Endothelial cell of umbilical vein (primary cell): ENCODE results near the gene HPS4. TPM values are rescaled to one million over a fixed set of nuclear protein-coding genes. Genes with fewer than 3 reads are reported as not detected.

ENCODE experiments used
- BruUV-seq: library from RNA; stranded (reverse); fragments of 400-500 nt; replicated peaks from 2 replicates; lab custom pipeline; 2021; lab: Mats Ljungman, UMichigan
- CTCF ChIA-PET: fragments of 300-600, 350-600 bp; sonication (Branson Sonifier 250); formaldehyde crosslinking; loops from one replicate; lab custom pipeline; 2021; ENCODE audit warnings: antibody characterized with exemption, inconsistent platforms; lab: Charles Lee
- POLR2A ChIA-PET: fragments of 300-600, 350-600 bp; sonication (Branson Sonifier 250); formaldehyde crosslinking; loops from one replicate; lab custom pipeline; 2021; ENCODE audit warnings: antibody characterized with exemption, inconsistent platforms; lab: Charles Lee
- DNase-seq: peaks from one replicate; pipeline ENCODE4 v3.0.0-alpha.2; 2011; ENCODE audit warnings: low read depth, low spot score
- FAIRE-seq: peaks from 2 replicates; lab custom pipeline; 2011; peaks lifted over from hg19 to GRCh38; lab: Jason Lieb, UNC
- H2AFZ ChIP-seq: 2 replicates; pipeline ENCODE4 v1.6.0; 2012; ENCODE audit warnings: low read depth, low read length, control low read depth, inconsistent platforms
- H3K27ac ChIP-seq: 2 replicates; pipeline ENCODE4 v1.5.1; 2011; ENCODE audit warnings: low read depth, mild to moderate bottlenecking, control low read depth, low read length, moderate library complexity; ENCODE audit not compliant: insufficient read depth
- H3K27me3 ChIP-seq, 2 experiments: 2 replicates each; pipeline versions ENCODE4 v1.6.0 to v1.6.1; 2011; ENCODE audit warnings: low read length in 2 of 2, mixed read lengths in 1 of 2; ENCODE audit not compliant: control insufficient read depth in 2 of 2, insufficient read depth in 2 of 2
- H3K36me3 ChIP-seq, 2 experiments: 2 replicates in 1 of 2; 3 replicates in 1 of 2; pipeline ENCODE4 v1.5.1; 2011; ENCODE audit warnings: low read length in 2 of 2, mild to moderate bottlenecking in 1 of 2, moderate library complexity in 1 of 2; ENCODE audit not compliant: control insufficient read depth in 2 of 2, insufficient read depth in 2 of 2; ENCODE audit errors: extremely low read depth in 1 of 2
- H3K4me1 ChIP-seq: 3 replicates; pipeline ENCODE4 v1.5.1; 2011; ENCODE audit warnings: mild to moderate bottlenecking, low read length; ENCODE audit not compliant: control insufficient read depth, insufficient read depth; ENCODE audit errors: extremely low read depth
- H3K4me2 ChIP-seq: 2 replicates; pipeline ENCODE4 v1.6.1; 2011; ENCODE audit warnings: low read length, control low read depth, mixed read lengths; ENCODE audit not compliant: insufficient read depth
- H3K4me3 ChIP-seq, 3 experiments: fragments of 200-600 bp in 1 of 3; sonication (generic), shearing (Covaris generic) in 1 of 3; replicated peaks in 1 of 3; 2 replicates each; pipeline ENCODE4 v1.5.1; 2011 to 2016; ENCODE audit warnings: control low read depth in 3 of 3, low read length in 3 of 3, mild to moderate bottlenecking in 2 of 3, inconsistent platforms in 1 of 3, low read depth in 1 of 3, moderate library complexity in 1 of 3; ENCODE audit not compliant: insufficient read depth in 1 of 3
- H3K79me2 ChIP-seq: 2 replicates; pipeline ENCODE4 v1.6.0; 2012; ENCODE audit warnings: low read length, inconsistent platforms; ENCODE audit not compliant: control insufficient read depth, insufficient read depth
- H3K9ac ChIP-seq: replicated peaks from 2 replicates; pipeline ENCODE3; 2011; ENCODE audit warnings: low read length, control low read depth; ENCODE audit not compliant: insufficient read depth; ENCODE audit errors: extremely low read depth
- H3K9me1 ChIP-seq: replicated peaks from 3 replicates; pipeline ENCODE4 v1.6.0; 2011; ENCODE audit warnings: mild to moderate bottlenecking, low read length; ENCODE audit not compliant: control insufficient read depth, insufficient read depth; ENCODE audit errors: extremely low read depth
- H3K9me3 ChIP-seq: replicated peaks from 2 replicates; pipeline ENCODE4 v1.5.1; 2012; ENCODE audit warnings: low read length, inconsistent platforms; ENCODE audit not compliant: control insufficient read depth, insufficient read depth
- H4K20me1 ChIP-seq: replicated peaks from 2 replicates; pipeline ENCODE3; 2011; ENCODE audit warnings: mild to moderate bottlenecking, low read length; ENCODE audit not compliant: control insufficient read depth, insufficient read depth; ENCODE audit errors: extremely low read depth
- CTCF ChIP-seq, 2 donors: IDR thresholded peaks; 1 replicate in 1 of 2; 2 replicates in 1 of 2; pipeline ENCODE4 v1.5.1; 2011; ENCODE audit warnings: low read length in 2 of 2, mild to moderate bottlenecking in 2 of 2, moderate library complexity in 2 of 2, control low read depth in 1 of 2, inconsistent platforms in 1 of 2, low read depth in 1 of 2; ENCODE audit not compliant: insufficient read depth in 1 of 2; ENCODE audit errors: extremely low read depth in 1 of 2
- EZH2 ChIP-seq: IDR thresholded peaks from 2 replicates; pipeline ENCODE4 v1.6.1; 2012; ENCODE audit warnings: borderline replicate concordance, low read depth, mild to moderate bottlenecking, moderate library complexity, low read length, inconsistent platforms; ENCODE audit not compliant: severe bottlenecking
- FOS ChIP-seq: IDR thresholded peaks from 2 replicates; pipeline ENCODE4 v1.6.1; 2011; ENCODE audit warnings: mild to moderate bottlenecking, low read length, moderate library complexity, borderline replicate concordance; ENCODE audit not compliant: insufficient read depth
- GATA2 ChIP-seq: IDR thresholded peaks from 2 replicates; pipeline ENCODE4 v1.7.0; 2011; ENCODE audit warnings: low read depth, mild to moderate bottlenecking, moderate library complexity, mixed read lengths, low read length; ENCODE audit not compliant: insufficient read length, insufficient read depth
- JUN ChIP-seq: IDR thresholded peaks from 2 replicates; pipeline ENCODE4 v1.6.1; 2011; ENCODE audit warnings: borderline replicate concordance, low read depth; ENCODE audit not compliant: insufficient read length, insufficient read depth
- MAX ChIP-seq: IDR thresholded peaks from 2 replicates; pipeline ENCODE4 v1.6.1; 2011; ENCODE audit not compliant: insufficient read depth, insufficient read length
- MYC ChIP-seq: IDR thresholded peaks from one replicate; pipeline ENCODE4 v1.6.1; 2011; ENCODE audit warnings: mild to moderate bottlenecking, low read depth, low read length
- POLR2A ChIP-seq: IDR thresholded peaks from 2 replicates; pipeline ENCODE4 v1.6.1; 2012; ENCODE audit warnings: low read depth, mild to moderate bottlenecking, control low read depth, low read length
- POLR2AphosphoS5 ChIP-seq: IDR thresholded peaks from 2 replicates; pipeline ENCODE4 v1.6.1; 2012; ENCODE audit warnings: low read depth, mild to moderate bottlenecking, control low read depth, low read length, moderate library complexity; ENCODE audit not compliant: insufficient read depth
- dilution Hi-C: fragments of 300-500 bp; cut with MboI; formaldehyde crosslinking; loops from one replicate; pipeline ENCODE4 v1.15.0; 2019; ENCODE audit warnings: low sequenced_read_pairs; ENCODE audit not compliant: extremely low pct_ligation_motif_present
- intact Hi-C: fragments of 100-400 bp; cut with micrococcal nuclease; formaldehyde crosslinking; loops from one replicate; pipeline ENCODE4 v1.10.0; 2022
- polyA plus RNA-seq, 4 experiments: library from polyadenylated mRNA; depleted of rRNA in 3 of 4; stranded (reverse) in 3 of 4; unstranded in 1 of 4; fragments of >200 nt; gene quantifications; 2 replicates each; pipeline versions ENCODE4 v1.2.1 to v1.2.3, GENCODE V29; 2011 to 2012; ENCODE audit warnings: missing spikeins in 1 of 4
- total RNA-seq: library from RNA; stranded (reverse); gene quantifications from 2 replicates; pipeline ENCODE4 v1.2.3, GENCODE V29; 2021

HPS4 gene
- total and polyA plus RNA-seq, 2 donors (not counting 3 experiments of a cell fraction or from before 2014, with no cell fraction given) = 28.4 to 29.7 TPM

- H3K4me1 ChIP-seq = peaks cover 16% of the 10 kb centered on the region
- intact Hi-C loops (no loop called here), dilution Hi-C loops (no loop called here)
- H3K9me1 ChIP-seq = no peaks in the 10 kb centered on the region
- no peak overlapping the region for H3K4me3 ChIP-seq
- no peak overlapping the region for H3K9ac ChIP-seq
- POLR2A ChIA-PET = no interaction called here
- H4K20me1 ChIP-seq = no peaks in the 10 kb centered on the region
- BruUV-seq = no TSS peak
- no peak overlapping the region for H3K4me2 ChIP-seq
- no peak for DNase-seq
- TF ChIP-seq GATA2 = no peak
- no peak for TF ChIP-seq MAX
- TF ChIP-seq JUN = no peak
- no peak for TF ChIP-seq CTCF (IDR thresholded peaks at IDR 0.05; ENCODE audit: extremely low read depth in 1 of 2, insufficient read depth in 1 of 2, low read depth in 1 of 2, low read length in 2 of 2)
- no peak for TF ChIP-seq POLR2AphosphoS5
- TF ChIP-seq MYC = no peak
- TF ChIP-seq POLR2A = no peak
- TF ChIP-seq EZH2 = no peak
- TF ChIP-seq FOS = no peak
- FAIRE-seq = no peak
- H2AFZ ChIP-seq = no peak overlapping the region
- no peak overlapping the region for H3K27ac ChIP-seq
- H3K27me3 ChIP-seq = no peaks in the 10 kb centered on the region
- CTCF ChIA-PET = interaction anchor here (0.7 to 1.1 kb wide), 3 partner anchors 10 to 151 kb away, joined by 3 read pairs; no protein-coding TSS in a partner anchor
- H3K36me3 ChIP-seq = peaks cover 0 to 5% of the 10 kb centered on the region in 2 experiments
- H3K9me3 ChIP-seq = no peaks in the 10 kb centered on the region
- peaks cover 15% of the 10 kb centered on the region for H3K79me2 ChIP-seq
Observed at GRCh38 chr22:26514419-26515161, 31.0 kb upstream of the HPS4 start.
